ENCODE measurements around the gene FBXO2.

GRCh38 chr1:11671544-11672286 is 17.5 kb upstream of the FBXO2 start:
- no peak for TF ChIP-seq CTCF (IDR thresholded peaks at IDR 0.05)
- no peak for TF ChIP-seq POLR2A (IDR thresholded peaks at IDR 0.05)
